ENCODE results near the gene RIMBP2.

DNA sequence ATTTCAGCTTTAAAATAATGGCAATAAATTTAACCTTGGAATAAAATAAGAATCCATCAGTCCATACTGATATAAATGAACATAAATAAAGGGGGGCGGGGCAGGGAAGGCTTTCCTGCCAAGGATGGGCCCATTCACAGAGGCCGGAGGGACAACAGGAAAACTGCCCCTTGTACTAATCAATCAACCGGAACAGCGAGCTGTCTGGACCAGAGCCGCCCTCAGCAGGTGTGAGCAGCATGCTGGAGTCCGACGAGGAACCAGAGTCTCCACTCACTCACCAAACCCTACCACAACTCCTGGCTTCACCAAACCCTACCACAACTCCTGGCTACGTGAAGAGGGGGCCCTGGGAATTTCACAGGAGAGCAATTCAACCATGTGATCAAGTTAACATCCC lies 51.3 kb downstream of the RIMBP2 start:
- TF ChIP-seq CTCF (IDR thresholded peaks at IDR 0.05; ENCODE audit: low read length), result no peak
- no peak for TF ChIP-seq EZH2 (optimal IDR thresholded peaks at IDR 0.05; ENCODE audit: low read depth, low read length)
- no peak for TF ChIP-seq EZH2phosphoT487 (IDR thresholded peaks at IDR 0.05; ENCODE audit: low read length)
